GM19193 (cell line): ENCODE results near the gene ARPC5L.
A peak's percentile ranks its signal among the peaks of the same experiment; 100 is the strongest.

ENCODE experiments used
- POLR2A ChIP-seq: IDR thresholded peaks from 4 replicates; pipeline ENCODE4 v1.6.1; 2011; ENCODE audit not compliant: insufficient read depth, insufficient read length; ENCODE audit errors: extremely low read depth

Gene ARPC5L

GRCh38 chr9:124875501-124875900 is 13.6 kb downstream of the ARPC5L start:
- no peak for TF ChIP-seq POLR2A

- TF ChIP-seq POLR2A, result no peak
Observed at GRCh38 chr9:124877021-124877782, 15.3 kb downstream of the ARPC5L start.

GRCh38 chr9:124878021-124878420 is 16.1 kb downstream of the ARPC5L start:
- no peak for TF ChIP-seq POLR2A

- TF ChIP-seq POLR2A, result peak; percentile 18
Observed at GRCh38 chr9:124878518-124878917, 16.6 kb downstream of the ARPC5L start.

GRCh38 chr9:124879226-124879625 is 17.3 kb downstream of the ARPC5L start:
- no peak for TF ChIP-seq POLR2A

- no peak for TF ChIP-seq POLR2A
Observed at GRCh38 chr9:124880501-124880900, 18.6 kb downstream of the ARPC5L start.

GRCh38 chr9:124881138-124881743 is 19.3 kb downstream of the ARPC5L start:
- no peak for TF ChIP-seq POLR2A

- no peak for TF ChIP-seq POLR2A
Observed at GRCh38 chr9:124882231-124882630, 20.3 kb downstream of the ARPC5L start.

GRCh38 chr9:124884376-124884775 is 22.4 kb downstream of the ARPC5L start:
- no peak for TF ChIP-seq POLR2A

- no peak for TF ChIP-seq POLR2A
Observed at GRCh38 chr9:124885551-124885950, 23.6 kb downstream of the ARPC5L start.

- no peak for TF ChIP-seq POLR2A
Observed at GRCh38 chr9:124886461-124886860, 24.5 kb downstream of the ARPC5L start.

GRCh38 chr9:124886866-124887492 is 25.0 kb downstream of the ARPC5L start:
- no peak for TF ChIP-seq POLR2A

- no peak for TF ChIP-seq POLR2A
Observed at GRCh38 chr9:124887832-124888231, 25.9 kb downstream of the ARPC5L start.

GRCh38 chr9:124889006-124889405 is 27.1 kb downstream of the ARPC5L start:
- no peak for TF ChIP-seq POLR2A

- no peak for TF ChIP-seq POLR2A
Observed at GRCh38 chr9:124890179-124890578, 28.2 kb downstream of the ARPC5L start.

GRCh38 chr9:124894035-124894740 is 32.3 kb downstream of the ARPC5L start:
- TF ChIP-seq POLR2A, result no peak

GRCh38 chr9:124894741-124895170 is 32.8 kb downstream of the ARPC5L start:
- TF ChIP-seq POLR2A, result no peak
